ENCODE data around the gene MUS81.

Gene MUS81

GRCh38 chr11:65883058-65883761 lies 23.0 kb downstream of the MUS81 start:
- Histone ChIP-seq H3K4me2 (ENCODE audit: insufficient read depth, low read length) (no peak overlapping the region), H3K36me3 (ENCODE audit: insufficient read depth, low read length) (peaks cover 57% of the 10 kb centered on the region), H3K9ac (ENCODE audit: low read depth, low read length) (no peak overlapping the region), H3K4me1 (ENCODE audit: insufficient read depth, low read length) (peaks cover 39% of the 10 kb centered on the region), H3K9me3 (ENCODE audit: insufficient read depth, low read length, severe bottlenecking) (no peaks in the 10 kb centered on the region), H3K27ac (ENCODE audit: low read length) (no peak overlapping the region), H3K4me3 (ENCODE audit: low read depth in 1 of 2, low read length in 2 of 2) (no peak overlapping the region), H2AFZ (ENCODE audit: low read depth, low read length) (no peak overlapping the region), H4K20me1 (ENCODE audit: insufficient read depth, low read length) (peaks cover 15% of the 10 kb centered on the region), H3K27me3 (ENCODE audit: insufficient read depth, low read length, poor library complexity) (no peaks in the 10 kb centered on the region), H3K79me2 (ENCODE audit: insufficient read depth, low read length) (peaks cover 20% of the 10 kb centered on the region)
- TF ChIP-seq EZH2 (IDR thresholded peaks at IDR 0.05; ENCODE audit: borderline replicate concordance, low read depth, low read length, severe bottlenecking) = no peak
- no peak for TF ChIP-seq CTCF (IDR thresholded peaks at IDR 0.05; ENCODE audit: borderline replicate concordance, extremely low read depth, low read length, poor library complexity, severe bottlenecking)
- DNase-seq = no peak
- no peak for ATAC-seq (ENCODE audit: insufficient read depth, low read depth)

- Histone ChIP-seq H3K4me2 (ENCODE audit: insufficient read depth, low read length) (0 out of 2 replicates have a peak overlapping the region, but pooled peaks have one; percentile 41), H3K4me1 (ENCODE audit: insufficient read depth, low read length) (peaks cover 45% of the 10 kb centered on the region), H3K27me3 (ENCODE audit: insufficient read depth, low read length, poor library complexity) (no peaks in the 10 kb centered on the region), H3K9me3 (ENCODE audit: insufficient read depth, low read length, severe bottlenecking) (no peaks in the 10 kb centered on the region), H4K20me1 (ENCODE audit: insufficient read depth, low read length) (peaks cover 15% of the 10 kb centered on the region), H3K9ac (ENCODE audit: low read depth, low read length) (no peak overlapping the region), H3K36me3 (ENCODE audit: insufficient read depth, low read length) (peaks cover 57% of the 10 kb centered on the region), H3K79me2 (ENCODE audit: insufficient read depth, low read length) (peaks cover 21% of the 10 kb centered on the region), H2AFZ (ENCODE audit: low read depth, low read length) (no peak overlapping the region), H3K27ac (ENCODE audit: low read length) (peak overlapping the region; percentile 8; the same call in 1 of the 2 replicates), H3K4me3 (ENCODE audit: low read depth in 1 of 2, low read length in 2 of 2) (no peak overlapping the region)
- ATAC-seq (ENCODE audit: insufficient read depth, low read depth) (no peak), DNase-seq (no peak)
- no peak for TF ChIP-seq EZH2 (IDR thresholded peaks at IDR 0.05; ENCODE audit: borderline replicate concordance, low read depth, low read length, severe bottlenecking)
- TF ChIP-seq CTCF (IDR thresholded peaks at IDR 0.05; ENCODE audit: borderline replicate concordance, extremely low read depth, low read length, poor library complexity, severe bottlenecking) = no peak
These were observed 23.8 kb downstream of the MUS81 start for GRCh38 chr11:65883786-65884715.

GRCh38 chr11:65884716-65885092 lies 24.5 kb downstream of the MUS81 start:
- no peak overlapping the region for H3K4me3 ChIP-seq (ENCODE audit: low read depth in 1 of 2, low read length in 2 of 2)
- no peak overlapping the region for H3K9ac ChIP-seq (ENCODE audit: low read depth, low read length)
- H3K4me2 ChIP-seq (ENCODE audit: insufficient read depth, low read length) = peak overlapping the region; percentile 41
- H3K27ac ChIP-seq (ENCODE audit: low read length) = 0 out of 2 replicates have a peak overlapping the region, but pooled peaks have one; percentile 8
- ATAC-seq (ENCODE audit: insufficient read depth, low read depth) = peak; percentile 57
- H4K20me1 ChIP-seq (ENCODE audit: insufficient read depth, low read length) = peaks cover 15% of the 10 kb centered on the region
- H3K79me2 ChIP-seq (ENCODE audit: insufficient read depth, low read length) = peaks cover 21% of the 10 kb centered on the region
- H3K36me3 ChIP-seq (ENCODE audit: insufficient read depth, low read length) = peaks cover 57% of the 10 kb centered on the region
- H2AFZ ChIP-seq (ENCODE audit: low read depth, low read length) = no peak overlapping the region
- DNase-seq = peak; percentile 80
- TF ChIP-seq CTCF (IDR thresholded peaks at IDR 0.05; ENCODE audit: borderline replicate concordance, extremely low read depth, low read length, poor library complexity, severe bottlenecking) (peak; percentile 100), EZH2 (IDR thresholded peaks at IDR 0.05; ENCODE audit: borderline replicate concordance, low read depth, low read length, severe bottlenecking) (no peak)
- no peaks in the 10 kb centered on the region for H3K27me3 ChIP-seq (ENCODE audit: insufficient read depth, low read length, poor library complexity)
- H3K9me3 ChIP-seq (ENCODE audit: insufficient read depth, low read length, severe bottlenecking) = no peaks in the 10 kb centered on the region
- peaks cover 49% of the 10 kb centered on the region for H3K4me1 ChIP-seq (ENCODE audit: insufficient read depth, low read length)
